ENCODE data around the gene KBTBD12.
"Not testable (repeated sequence)": the region's sequence is repeated elsewhere in the genome, so short reads cannot be mapped to it uniquely, and the experiment has no call there.

KBTBD12 gene, protein sequence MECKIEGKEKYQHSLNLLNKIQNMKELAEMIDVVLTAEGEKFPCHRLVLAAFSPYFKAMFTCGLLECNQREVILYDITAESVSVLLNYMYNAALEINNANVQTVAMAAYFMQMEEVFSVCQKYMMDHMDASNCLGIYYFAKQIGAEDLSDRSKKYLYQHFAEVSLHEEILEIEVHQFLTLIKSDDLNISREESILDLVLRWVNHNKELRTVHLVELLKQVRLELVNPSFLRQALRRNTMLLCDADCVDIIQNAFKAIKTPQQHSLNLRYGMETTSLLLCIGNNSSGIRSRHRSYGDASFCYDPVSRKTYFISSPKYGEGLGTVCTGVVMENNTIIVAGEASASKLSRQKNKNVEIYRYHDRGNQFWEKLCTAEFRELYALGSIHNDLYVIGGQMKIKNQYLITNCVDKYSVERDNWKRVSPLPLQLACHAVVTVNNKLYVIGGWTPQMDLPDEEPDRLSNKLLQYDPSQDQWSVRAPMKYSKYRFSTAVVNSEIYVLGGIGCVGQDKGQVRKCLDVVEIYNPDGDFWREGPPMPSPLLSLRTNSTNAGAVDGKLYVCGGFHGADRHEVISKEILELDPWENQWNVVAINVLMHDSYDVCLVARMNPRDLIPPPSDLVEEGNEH

DNA sequence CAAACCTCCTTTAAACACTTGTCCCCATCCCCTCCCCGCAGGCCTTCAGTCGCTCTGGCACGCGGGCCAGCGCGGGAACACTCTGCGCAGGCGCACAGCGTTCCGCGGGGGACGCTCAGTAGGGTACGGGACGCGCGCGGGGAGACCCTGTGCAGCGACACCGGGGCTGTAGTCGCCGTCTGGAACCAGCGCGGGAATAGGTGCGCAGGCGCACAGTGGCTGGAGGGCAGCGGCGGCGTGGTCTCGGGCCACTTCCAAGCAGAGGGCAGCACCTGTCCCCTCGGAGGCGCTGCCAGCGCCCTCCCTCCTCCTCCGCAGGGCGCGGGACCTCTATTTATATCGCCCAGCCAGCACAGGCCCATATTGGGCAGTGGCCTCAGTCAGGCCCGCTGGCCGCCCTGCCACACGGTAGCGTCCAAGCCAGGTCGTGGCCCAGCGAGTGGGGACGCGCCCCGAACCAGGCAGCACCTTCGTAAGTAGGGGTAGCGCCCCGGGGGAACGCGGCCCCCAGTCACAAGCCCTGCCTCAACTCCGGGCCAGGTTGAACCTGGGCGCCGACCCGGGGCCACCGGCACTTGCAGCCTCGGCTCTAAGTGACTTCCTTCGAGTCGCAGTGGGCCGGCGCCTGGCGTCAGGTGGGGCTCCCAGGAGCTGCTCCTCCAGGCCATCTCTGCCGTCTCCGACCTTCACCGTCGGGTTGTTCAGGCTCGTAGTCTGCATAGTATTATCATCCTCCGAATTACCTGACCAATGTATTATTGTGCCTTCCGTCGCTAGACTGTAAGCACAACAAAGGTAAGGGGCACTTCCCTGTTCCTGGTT, at the start of gene KBTBD12:
Gene KBTBD12 (plus strand): TSS at position 118 of the 822 bp plus-strand sequence. CDS start 7,830 bp downstream, outside the sequence.
- Histone ChIP-seq H3K36me3 (ENCODE audit: control insufficient read depth in 1 of 2, insufficient read depth in 2 of 2, low read length in 2 of 2) (no peaks in the 10 kb centered on the region), H3K27me3 (ENCODE audit: low read depth, low read length) (no peaks in the 10 kb centered on the region), H3K4me1 (ENCODE audit: control insufficient read depth in 1 of 2, insufficient read depth in 2 of 2, low read length in 2 of 2) (peaks cover 9 to 14% of the 10 kb centered on the region in 2 donors), H3K9me3 (ENCODE audit: control insufficient read depth in 1 of 2, low read length in 2 of 2) (no peaks in the 10 kb centered on the region), H3K27ac (ENCODE audit: low read length) (peak within 1 kb of the TSS; percentile 49), H3K4me3 (ENCODE audit: low read depth in 1 of 2, low read length in 2 of 2) (peak within 1 kb of the TSS; percentile 60 to 63)

DNA sequence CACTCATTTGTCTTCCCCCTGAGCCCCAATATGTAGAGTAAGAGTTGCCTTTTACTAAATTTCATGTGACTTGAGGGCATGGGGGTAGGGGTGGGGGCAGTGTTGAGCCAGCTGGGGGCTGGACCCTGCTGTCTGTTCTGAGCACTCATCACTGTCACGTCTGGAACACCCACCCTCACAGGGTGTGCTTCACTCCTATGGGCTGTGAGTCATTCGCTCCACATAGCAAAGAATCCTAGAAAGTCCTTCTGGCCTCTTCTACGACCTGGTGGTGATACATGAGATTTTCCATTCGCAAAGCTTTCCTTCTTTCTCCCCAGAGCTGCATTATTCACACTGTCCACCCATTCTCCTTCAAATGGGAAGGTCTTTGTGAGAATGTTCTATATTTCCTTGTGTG, 49.1 kb upstream of the KBTBD12 start:
- no peaks in the 10 kb centered on the region for H3K27me3 ChIP-seq (ENCODE audit: low read depth, low read length)
- H3K27ac ChIP-seq (ENCODE audit: low read length) = no peak overlapping the region
- no peaks in the 10 kb centered on the region for H3K36me3 ChIP-seq (ENCODE audit: control insufficient read depth in 1 of 2, insufficient read depth in 2 of 2, low read length in 2 of 2)
- H3K9me3 ChIP-seq (ENCODE audit: control insufficient read depth in 1 of 2, low read length in 2 of 2) = no peaks in the 10 kb centered on the region
- no peaks in the 10 kb centered on the region for H3K4me1 ChIP-seq (ENCODE audit: control insufficient read depth in 1 of 2, insufficient read depth in 2 of 2, low read length in 2 of 2)
- H3K4me3 ChIP-seq (ENCODE audit: low read depth in 1 of 2, low read length in 2 of 2) = no peak overlapping the region

DNA sequence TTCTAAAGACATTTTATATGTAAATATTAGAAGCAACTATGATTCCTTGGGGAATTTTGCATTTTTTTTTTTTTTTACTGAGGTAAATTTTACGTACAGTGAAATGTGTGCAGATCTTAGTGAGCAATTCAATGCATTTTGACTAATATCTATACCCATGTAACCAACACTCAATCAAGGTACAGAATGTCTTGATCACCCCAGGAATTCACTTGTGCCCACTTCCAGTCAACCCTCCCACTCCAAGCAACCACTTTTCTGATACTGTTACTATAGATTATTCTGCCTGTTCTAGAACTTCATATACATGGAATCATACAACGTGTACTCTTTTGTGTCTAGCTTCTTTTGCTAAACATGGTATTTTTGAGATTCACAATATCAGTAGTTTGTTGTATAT, 47.6 kb upstream of the KBTBD12 start:
- H3K9me3 ChIP-seq (ENCODE audit: control insufficient read depth in 1 of 2, low read length in 2 of 2) = no peaks in the 10 kb centered on the region
- H3K27me3 ChIP-seq (ENCODE audit: low read depth, low read length) = no peaks in the 10 kb centered on the region
- no peaks in the 10 kb centered on the region for H3K36me3 ChIP-seq (ENCODE audit: control insufficient read depth in 1 of 2, insufficient read depth in 2 of 2, low read length in 2 of 2)
- H3K4me3 ChIP-seq (ENCODE audit: low read depth in 1 of 2, low read length in 2 of 2) = no peak overlapping the region
- H3K27ac ChIP-seq (ENCODE audit: low read length) = no peak overlapping the region
- no peaks in the 10 kb centered on the region for H3K4me1 ChIP-seq (ENCODE audit: control insufficient read depth in 1 of 2, insufficient read depth in 2 of 2, low read length in 2 of 2)

DNA sequence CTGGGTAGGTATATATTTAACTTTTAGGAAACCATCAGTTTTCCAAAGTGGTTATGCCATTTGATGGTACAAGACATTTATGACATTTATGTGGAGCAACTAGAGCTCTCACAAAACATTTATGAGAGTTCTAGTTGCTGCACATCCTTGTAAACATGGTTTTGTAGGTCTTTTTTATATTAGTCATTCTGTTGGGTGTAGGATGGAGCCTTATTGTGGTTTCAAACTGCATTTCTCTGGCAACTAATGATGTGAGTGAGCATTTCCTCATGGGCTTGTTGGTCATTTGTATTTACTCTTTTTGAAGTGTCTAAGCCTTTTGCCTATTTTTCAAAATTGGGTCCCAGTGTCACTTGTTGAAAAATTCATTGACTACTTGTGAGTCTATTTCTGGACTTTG, 47.0 kb upstream of the KBTBD12 start:
- H3K27me3 ChIP-seq (ENCODE audit: low read depth, low read length) = no peaks in the 10 kb centered on the region
- H3K9me3 ChIP-seq (ENCODE audit: control insufficient read depth in 1 of 2, low read length in 2 of 2) = no peaks in the 10 kb centered on the region
- no peaks in the 10 kb centered on the region for H3K36me3 ChIP-seq (ENCODE audit: control insufficient read depth in 1 of 2, insufficient read depth in 2 of 2, low read length in 2 of 2)
- no peaks in the 10 kb centered on the region for H3K4me1 ChIP-seq (ENCODE audit: control insufficient read depth in 1 of 2, insufficient read depth in 2 of 2, low read length in 2 of 2)
- no peak overlapping the region for H3K27ac ChIP-seq (ENCODE audit: low read length)
- H3K4me3 ChIP-seq (ENCODE audit: low read depth in 1 of 2, low read length in 2 of 2) = no peak overlapping the region

DNA sequence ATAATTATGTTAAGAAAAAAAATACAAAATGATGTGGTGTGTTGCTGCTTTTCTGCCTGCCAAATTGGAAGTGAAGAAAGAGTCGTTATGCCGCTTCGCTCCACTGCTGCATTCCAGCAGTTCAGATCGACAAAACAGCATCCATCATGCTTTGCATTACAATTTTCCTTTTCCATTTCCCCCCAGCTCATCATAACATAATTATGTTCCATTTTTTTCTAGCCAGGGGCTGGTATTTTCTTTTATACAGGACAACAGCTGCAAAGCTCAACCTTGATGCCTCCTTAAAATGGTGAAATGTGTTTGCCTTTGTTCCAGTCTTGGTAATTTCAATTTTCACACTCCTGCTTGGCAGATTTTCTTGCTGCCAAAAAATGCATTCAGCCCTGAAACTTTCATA, 44.9 kb upstream of the KBTBD12 start:
- Histone ChIP-seq H3K9me3 (ENCODE audit: control insufficient read depth in 1 of 2, low read length in 2 of 2) (no peaks in the 10 kb centered on the region), H3K36me3 (ENCODE audit: control insufficient read depth in 1 of 2, insufficient read depth in 2 of 2, low read length in 2 of 2) (no peaks in the 10 kb centered on the region), H3K27ac (ENCODE audit: low read length) (no peak overlapping the region), H3K27me3 (ENCODE audit: low read depth, low read length) (no peaks in the 10 kb centered on the region), H3K4me1 (ENCODE audit: control insufficient read depth in 1 of 2, insufficient read depth in 2 of 2, low read length in 2 of 2) (no peaks in the 10 kb centered on the region), H3K4me3 (ENCODE audit: low read depth in 1 of 2, low read length in 2 of 2) (no peak overlapping the region)

DNA sequence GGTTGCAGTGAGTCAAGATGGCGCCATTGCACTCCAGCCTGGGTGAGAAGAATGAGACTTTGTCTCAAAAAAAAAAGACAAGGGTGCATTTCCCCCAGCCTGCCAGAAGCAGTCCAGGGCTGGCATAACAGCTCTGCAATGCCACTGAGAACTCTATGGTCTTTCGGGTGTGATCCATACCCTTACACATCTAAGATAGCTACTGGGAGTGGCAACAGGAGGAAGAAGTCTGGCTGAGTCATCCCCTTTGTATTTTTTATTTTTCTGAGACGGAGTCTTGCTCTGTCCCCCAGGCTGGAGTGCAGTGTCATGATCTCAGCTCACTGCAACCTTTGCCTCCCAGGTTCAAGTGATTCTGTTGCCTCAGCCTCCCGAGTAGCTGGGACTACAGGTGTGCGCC, 40.9 kb upstream of the KBTBD12 start:
- not testable (repeated sequence) for H3K27me3 ChIP-seq (ENCODE audit: low read depth, low read length); H3K4me1 ChIP-seq (ENCODE audit: control insufficient read depth in 1 of 2, insufficient read depth in 2 of 2, low read length in 2 of 2); H3K36me3 ChIP-seq (ENCODE audit: control insufficient read depth in 1 of 2, insufficient read depth in 2 of 2, low read length in 2 of 2); H3K4me3 ChIP-seq (ENCODE audit: low read depth in 1 of 2, low read length in 2 of 2); H3K27ac ChIP-seq (ENCODE audit: low read length); H3K9me3 ChIP-seq (ENCODE audit: control insufficient read depth in 1 of 2, low read length in 2 of 2)

DNA sequence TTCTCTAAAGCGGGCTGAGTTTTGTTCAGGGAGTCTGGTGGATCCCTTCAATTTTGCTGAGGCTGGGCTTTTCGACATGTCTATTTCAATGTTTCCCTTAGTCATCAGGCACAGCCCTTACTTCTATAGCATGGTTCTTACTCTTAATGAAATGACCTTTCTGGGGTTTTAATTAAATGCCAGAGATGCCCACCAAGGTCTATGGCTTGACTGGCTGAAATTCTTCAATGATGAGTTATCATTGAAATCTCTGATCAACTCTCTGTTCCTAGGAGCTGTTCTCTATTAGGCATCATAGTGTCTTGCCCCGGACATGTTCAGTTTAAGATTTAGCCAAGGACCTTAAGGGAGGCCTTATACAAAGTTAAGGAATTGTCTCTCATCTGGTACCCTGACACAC, 33.4 kb upstream of the KBTBD12 start:
- Histone ChIP-seq H3K9me3 (ENCODE audit: control insufficient read depth in 1 of 2, low read length in 2 of 2) (no peaks in the 10 kb centered on the region), H3K4me3 (ENCODE audit: low read depth in 1 of 2, low read length in 2 of 2) (no peak overlapping the region), H3K27me3 (ENCODE audit: low read depth, low read length) (no peaks in the 10 kb centered on the region), H3K4me1 (ENCODE audit: control insufficient read depth in 1 of 2, insufficient read depth in 2 of 2, low read length in 2 of 2) (no peaks in the 10 kb centered on the region), H3K27ac (ENCODE audit: low read length) (no peak overlapping the region), H3K36me3 (ENCODE audit: control insufficient read depth in 1 of 2, insufficient read depth in 2 of 2, low read length in 2 of 2) (no peaks in the 10 kb centered on the region)

DNA sequence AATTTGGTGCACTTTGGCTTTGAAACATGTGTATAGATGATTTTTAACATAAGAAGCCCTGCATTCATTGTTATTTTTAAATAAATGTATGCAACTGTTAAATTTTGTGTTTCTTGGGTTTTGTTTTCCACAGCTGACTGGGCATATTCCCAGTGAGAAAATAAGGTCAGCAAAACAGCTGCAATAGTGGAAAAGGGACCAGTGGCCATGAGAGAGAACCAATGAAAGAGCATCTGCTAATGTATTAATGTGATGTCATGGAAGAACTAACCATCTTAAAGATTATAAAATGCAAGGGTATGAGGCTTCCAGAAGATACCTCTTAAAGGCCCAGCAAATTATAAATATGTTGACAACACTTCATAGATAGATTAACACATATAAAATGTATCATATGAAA, 31.0 kb upstream of the KBTBD12 start:
- H3K36me3 ChIP-seq (ENCODE audit: control insufficient read depth in 1 of 2, insufficient read depth in 2 of 2, low read length in 2 of 2) = no peaks in the 10 kb centered on the region
- no peak overlapping the region for H3K27ac ChIP-seq (ENCODE audit: low read length)
- no peak overlapping the region for H3K4me3 ChIP-seq (ENCODE audit: low read depth in 1 of 2, low read length in 2 of 2)
- no peaks in the 10 kb centered on the region for H3K4me1 ChIP-seq (ENCODE audit: control insufficient read depth in 1 of 2, insufficient read depth in 2 of 2, low read length in 2 of 2)
- no peaks in the 10 kb centered on the region for H3K27me3 ChIP-seq (ENCODE audit: low read depth, low read length)
- no peaks in the 10 kb centered on the region for H3K9me3 ChIP-seq (ENCODE audit: control insufficient read depth in 1 of 2, low read length in 2 of 2)

DNA sequence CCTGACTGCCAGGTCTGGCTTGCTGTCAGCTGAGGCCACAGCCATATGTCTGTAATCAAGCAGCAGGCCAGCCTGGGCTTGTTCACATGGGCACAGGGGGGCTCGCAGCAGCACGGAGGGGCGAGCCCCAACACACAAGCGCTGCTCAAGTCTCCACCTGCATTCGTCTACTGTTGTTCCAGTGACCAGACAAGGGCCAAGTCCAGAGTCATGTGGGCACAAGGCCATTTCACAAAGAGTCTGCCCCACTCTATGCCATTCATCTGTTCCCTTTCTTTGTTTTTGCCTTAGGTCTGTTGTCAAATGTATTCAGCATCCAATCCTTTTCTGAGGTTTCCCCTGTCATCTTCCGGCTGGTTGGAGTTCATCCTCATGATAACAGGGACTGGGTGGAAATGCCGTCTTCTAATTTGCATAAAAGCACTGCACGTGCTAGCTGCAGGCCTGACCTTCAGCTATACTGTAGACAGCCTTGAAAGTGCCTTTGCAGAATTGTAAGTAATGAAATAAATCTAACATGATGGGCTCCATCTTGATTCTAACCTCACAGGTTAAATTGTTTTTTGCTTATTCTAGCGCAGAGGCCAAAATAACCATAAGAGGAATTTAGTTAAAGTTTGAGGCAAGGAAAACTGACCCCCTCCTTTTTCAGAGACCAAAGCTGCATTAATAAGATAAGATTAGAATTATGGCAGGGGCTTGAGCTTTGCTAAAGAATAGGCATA, 28.6 kb upstream of the KBTBD12 start:
- no peaks in the 10 kb centered on the region for H3K4me1 ChIP-seq (ENCODE audit: control insufficient read depth in 1 of 2, insufficient read depth in 2 of 2, low read length in 2 of 2)

DNA sequence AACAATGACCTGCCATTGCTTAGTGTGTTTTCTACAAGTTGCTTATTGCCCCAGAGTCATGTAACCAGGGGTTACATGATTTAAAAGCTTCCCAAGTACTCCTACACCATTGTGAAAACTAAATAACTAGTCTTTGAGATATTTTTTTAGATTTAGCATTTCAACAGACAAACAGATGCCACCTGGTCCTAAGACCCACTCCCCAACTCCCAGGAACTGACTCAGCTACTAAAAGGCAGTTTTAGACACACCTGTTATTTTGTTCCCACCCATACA, 28.1 kb upstream of the KBTBD12 start:
- H3K4me1 ChIP-seq (ENCODE audit: control insufficient read depth in 1 of 2, insufficient read depth in 2 of 2, low read length in 2 of 2) = no peaks in the 10 kb centered on the region
- peaks cover 0 to 3% of the 10 kb centered on the region in 2 donors for H3K9me3 ChIP-seq (ENCODE audit: control insufficient read depth in 1 of 2, low read length in 2 of 2)
- H3K27me3 ChIP-seq (ENCODE audit: low read depth, low read length) = no peaks in the 10 kb centered on the region
- H3K36me3 ChIP-seq (ENCODE audit: control insufficient read depth in 1 of 2, insufficient read depth in 2 of 2, low read length in 2 of 2) = no peaks in the 10 kb centered on the region
- no peak overlapping the region for H3K4me3 ChIP-seq (ENCODE audit: low read depth in 1 of 2, low read length in 2 of 2)
- no peak overlapping the region for H3K27ac ChIP-seq (ENCODE audit: low read length)

More for the DNA sequence above, 28.6 kb upstream of the KBTBD12 start:
- Histone ChIP-seq H3K36me3 (ENCODE audit: control insufficient read depth in 1 of 2, insufficient read depth in 2 of 2, low read length in 2 of 2) (no peaks in the 10 kb centered on the region), H3K9me3 (ENCODE audit: control insufficient read depth in 1 of 2, low read length in 2 of 2) (peaks cover 0 to 3% of the 10 kb centered on the region in 2 donors), H3K27me3 (ENCODE audit: low read depth, low read length) (no peaks in the 10 kb centered on the region), H3K27ac (ENCODE audit: low read length) (no peak overlapping the region), H3K4me3 (ENCODE audit: low read depth in 1 of 2, low read length in 2 of 2) (no peak overlapping the region)

DNA sequence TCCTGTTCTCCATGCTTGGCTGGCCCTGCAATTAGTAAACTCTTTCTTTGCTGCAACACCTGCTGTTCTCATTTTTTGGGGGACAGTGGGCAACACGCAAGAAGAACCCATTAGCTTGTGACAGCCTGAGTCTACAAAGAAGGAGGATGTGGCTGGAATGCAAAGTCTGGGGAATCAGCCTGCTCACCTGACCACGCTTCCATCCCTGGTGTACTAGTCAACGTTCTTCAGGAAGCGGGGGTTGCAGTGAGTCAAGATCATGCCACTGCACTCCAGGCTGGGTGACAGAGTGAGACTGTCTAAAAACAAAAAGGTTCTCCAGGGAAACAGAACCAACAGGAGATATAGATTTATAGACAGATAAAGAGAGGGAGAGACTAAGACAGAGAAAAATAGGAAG, 27.7 kb upstream of the KBTBD12 start:
- Histone ChIP-seq H3K9me3 (ENCODE audit: control insufficient read depth in 1 of 2, low read length in 2 of 2) (peaks cover 0 to 3% of the 10 kb centered on the region in 2 donors), H3K4me1 (ENCODE audit: control insufficient read depth in 1 of 2, insufficient read depth in 2 of 2, low read length in 2 of 2) (no peaks in the 10 kb centered on the region), H3K4me3 (ENCODE audit: low read depth in 1 of 2, low read length in 2 of 2) (no peak overlapping the region), H3K36me3 (ENCODE audit: control insufficient read depth in 1 of 2, insufficient read depth in 2 of 2, low read length in 2 of 2) (no peaks in the 10 kb centered on the region), H3K27me3 (ENCODE audit: low read depth, low read length) (no peaks in the 10 kb centered on the region), H3K27ac (ENCODE audit: low read length) (no peak overlapping the region)
